ENCODE results near the gene GOLM1. TPM values are rescaled to one million over a fixed set of nuclear protein-coding genes. Genes with fewer than 3 reads are reported as not detected.

The GOLM1 gene
- total RNA-seq, 6 experiments from 2014 or later: 5.8 to 51.6 (median 15.9) TPM

DNA sequence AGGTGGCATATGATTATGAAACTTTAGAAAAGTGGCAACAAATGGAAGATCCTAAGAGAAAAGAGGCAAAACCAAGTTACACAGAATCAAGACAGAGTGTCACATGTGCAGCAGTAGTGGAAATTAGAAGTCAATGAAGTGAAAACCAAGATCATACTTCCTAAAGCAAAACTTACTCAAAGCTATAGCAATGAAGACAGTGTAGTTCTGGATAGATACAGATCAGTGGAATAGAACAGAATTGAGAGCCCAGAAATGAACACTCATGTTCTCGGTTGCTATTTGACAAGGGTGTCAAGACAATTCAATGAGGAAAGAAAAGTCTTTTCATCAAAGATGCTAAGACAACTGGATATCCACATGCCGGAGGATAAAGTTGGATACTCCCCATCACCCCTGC lies 114.9 kb downstream of the GOLM1 start:
- DNase-seq: no peak
- Histone ChIP-seq H3K27me3 (no peaks in the 10 kb centered on the region), H3K4me3 (no peak overlapping the region), H3K36me3 (peaks cover 0 to 15% (median 6%) of the 10 kb centered on the region in 4 donors), H3K27ac (no peak overlapping the region), H3K9me3 (no peaks in the 10 kb centered on the region), H3K4me1 (no peaks in the 10 kb centered on the region)
- no peak for TF ChIP-seq POLR2A (IDR thresholded peaks at IDR 0.05)
- TF ChIP-seq CTCF (IDR thresholded peaks at IDR 0.05): no peak
- ATAC-seq: no peak
- intact Hi-C loops (cut with DNase I): no loop called here
- WGBS (ENCODE audit: insufficient coverage, low coverage, low lambda C conversion rate, missing lambda C conversion rate): 93% methylated on average over 2 of the region's 2 CpGs

GRCh38 chr9:85981369-85981768 lies 118.0 kb downstream of the GOLM1 start:
- 93% methylated on average over 3 of the region's 3 CpGs for WGBS (ENCODE audit: insufficient coverage, low coverage, low lambda C conversion rate, missing lambda C conversion rate)
- no peak for ATAC-seq
- intact Hi-C loops (cut with DNase I): no loop called here
- TF ChIP-seq POLR2A (IDR thresholded peaks at IDR 0.05): no peak
- Histone ChIP-seq H3K9me3 (no peaks in the 10 kb centered on the region), H3K4me3 (no peak overlapping the region), H3K27me3 (no peaks in the 10 kb centered on the region), H3K4me1 (no peaks in the 10 kb centered on the region), H3K36me3 (peaks cover 0 to 45% (median 12%) of the 10 kb centered on the region in 4 donors), H3K27ac (no peak overlapping the region)
- no peak for DNase-seq

DNA sequence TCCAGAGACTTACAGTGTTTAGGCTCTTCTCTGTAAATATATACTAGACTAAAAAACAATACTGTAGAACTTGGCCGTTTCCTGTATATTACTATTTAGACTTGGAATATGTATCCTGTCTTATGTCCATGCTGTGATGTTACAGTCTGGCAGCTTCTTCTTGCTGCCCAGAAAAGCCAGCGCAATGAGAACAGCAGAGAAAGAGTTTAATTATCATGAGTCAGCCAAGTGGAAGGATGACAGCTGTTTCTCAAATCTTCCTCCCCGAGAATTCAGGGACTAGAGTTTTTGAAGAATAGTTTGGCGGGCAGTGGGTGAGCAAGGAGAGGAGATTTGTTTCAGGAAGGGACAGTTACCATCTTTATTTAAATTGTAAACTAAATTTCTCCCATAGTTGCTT lies 120.9 kb downstream of the GOLM1 start:
- Histone ChIP-seq H3K36me3 (peaks cover 0 to 58% (median 12%) of the 10 kb centered on the region in 4 donors), H3K9me3 (no peaks in the 10 kb centered on the region), H3K4me3 (no peak overlapping the region), H3K4me1 (no peaks in the 10 kb centered on the region), H3K27me3 (no peaks in the 10 kb centered on the region), H3K27ac (no peak overlapping the region)
- DNase-seq (no peak), ATAC-seq (no peak)
- 87% methylated on average over 4 of the region's 4 CpGs for WGBS (ENCODE audit: insufficient coverage, low coverage, low lambda C conversion rate, missing lambda C conversion rate)
- TF ChIP-seq CTCF (IDR thresholded peaks at IDR 0.05): no peak
- no peak for TF ChIP-seq POLR2A (IDR thresholded peaks at IDR 0.05)
- intact Hi-C loops (cut with DNase I): no loop called here

Small RNA genes lying within 50 kb of the gene (small RNA-seq; reads per million reads assigned to genes)
- gene AL161447.1: 0 reads per million in 2 experiments

Other genes starting within 250 kb of the GOLM1 start
- gene NAA35, start 158.4 kb downstream of the GOLM1 start, total RNA-seq: 10 to 100 TPM in 2 of 6 experiments, 1 to 10 TPM in 4; 7.6 to 10.3 (median 8.7) TPM
- under 1 TPM in 4 of 6 experiments, not detected in 2; 0.19 to 0.54 (median 0.31) TPM for gene C9orf153, start 160.1 kb upstream of the GOLM1 start, total RNA-seq
- gene ISCA1, start 183.0 kb upstream of the GOLM1 start, total RNA-seq: 10 to 100 TPM; 15.6 to 37.2 (median 26.7) TPM